ENCODE measurements around the gene SINHCAF. TPM values are rescaled to one million over a fixed set of nuclear protein-coding genes. Genes with fewer than 3 reads are reported as not detected.

Gene SINHCAF
- total and polyA plus RNA-seq, 2 experiments from 2014 or later = 66.2 to 122 TPM

DNA sequence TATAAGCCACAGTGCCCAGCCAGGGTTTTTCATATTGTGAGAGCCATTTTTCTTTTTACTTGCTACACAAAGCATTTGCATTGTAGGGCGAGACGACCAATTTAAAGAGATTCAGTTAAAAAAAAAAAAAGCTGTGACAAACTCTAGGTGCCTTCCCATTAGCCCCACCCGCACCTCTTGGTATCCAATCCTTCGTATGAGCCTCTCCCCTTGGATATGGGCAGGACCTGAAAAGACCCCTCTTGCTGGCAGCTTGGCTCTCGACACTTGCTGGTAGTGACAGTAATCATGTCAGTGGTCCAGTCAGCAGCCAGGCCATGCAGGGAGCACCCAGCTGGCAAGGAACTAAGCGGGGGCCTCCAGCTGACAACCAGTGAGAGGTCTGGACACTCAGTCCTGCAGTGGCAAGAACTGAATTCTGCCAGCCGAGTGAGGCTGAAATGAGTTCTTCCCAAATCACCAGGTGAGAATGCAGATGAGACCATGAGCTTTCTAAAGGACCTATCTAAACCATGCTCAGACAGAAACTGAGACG, 46.5 kb downstream of the SINHCAF start:
- DNase-seq (ENCODE audit: low spot score) = no peak
- no peak overlapping the region for H3K4me3 ChIP-seq
- H3K9me3 ChIP-seq (ENCODE audit: low read depth) = no peaks in the 10 kb centered on the region
- H3K4me1 ChIP-seq (ENCODE audit: insufficient read depth) = no peaks in the 10 kb centered on the region
- no peak overlapping the region for H3K27ac ChIP-seq
- no peak overlapping the region for H3K4me2 ChIP-seq
- H3K36me3 ChIP-seq (replicated peaks; ENCODE audit: insufficient read depth, low read depth) = no peaks in the 10 kb centered on the region
- WGBS (ENCODE audit: low lambda C conversion rate, missing lambda C conversion rate) = 93% methylated on average over 8 of the region's 8 CpGs
- TF ChIP-seq EZH2phosphoT487 (IDR thresholded peaks at IDR 0.05; ENCODE audit: low read depth, severe bottlenecking, unreplicated experiment) = no peak
- TF ChIP-seq, protein P1, sequence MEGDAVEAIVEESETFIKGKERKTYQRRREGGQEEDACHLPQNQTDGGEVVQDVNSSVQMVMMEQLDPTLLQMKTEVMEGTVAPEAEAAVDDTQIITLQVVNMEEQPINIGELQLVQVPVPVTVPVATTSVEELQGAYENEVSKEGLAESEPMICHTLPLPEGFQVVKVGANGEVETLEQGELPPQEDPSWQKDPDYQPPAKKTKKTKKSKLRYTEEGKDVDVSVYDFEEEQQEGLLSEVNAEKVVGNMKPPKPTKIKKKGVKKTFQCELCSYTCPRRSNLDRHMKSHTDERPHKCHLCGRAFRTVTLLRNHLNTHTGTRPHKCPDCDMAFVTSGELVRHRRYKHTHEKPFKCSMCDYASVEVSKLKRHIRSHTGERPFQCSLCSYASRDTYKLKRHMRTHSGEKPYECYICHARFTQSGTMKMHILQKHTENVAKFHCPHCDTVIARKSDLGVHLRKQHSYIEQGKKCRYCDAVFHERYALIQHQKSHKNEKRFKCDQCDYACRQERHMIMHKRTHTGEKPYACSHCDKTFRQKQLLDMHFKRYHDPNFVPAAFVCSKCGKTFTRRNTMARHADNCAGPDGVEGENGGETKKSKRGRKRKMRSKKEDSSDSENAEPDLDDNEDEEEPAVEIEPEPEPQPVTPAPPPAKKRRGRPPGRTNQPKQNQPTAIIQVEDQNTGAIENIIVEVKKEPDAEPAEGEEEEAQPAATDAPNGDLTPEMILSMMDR (IDR thresholded peaks at IDR 0.05; ENCODE audit: poor library complexity) = no peak
- no peak for TF ChIP-seq EZH2 (IDR thresholded peaks at IDR 0.05; ENCODE audit: borderline replicate concordance)
- H2AFZ ChIP-seq = no peak overlapping the region
- no peaks in the 10 kb centered on the region for H3K27me3 ChIP-seq
- no peaks in the 10 kb centered on the region for H3K9me2 ChIP-seq (replicated peaks; ENCODE audit: insufficient read depth)
- H3K79me2 ChIP-seq = no peaks in the 10 kb centered on the region
- H4K20me1 ChIP-seq (ENCODE audit: insufficient read depth, poor library complexity, severe bottlenecking) = no peaks in the 10 kb centered on the region

DNA sequence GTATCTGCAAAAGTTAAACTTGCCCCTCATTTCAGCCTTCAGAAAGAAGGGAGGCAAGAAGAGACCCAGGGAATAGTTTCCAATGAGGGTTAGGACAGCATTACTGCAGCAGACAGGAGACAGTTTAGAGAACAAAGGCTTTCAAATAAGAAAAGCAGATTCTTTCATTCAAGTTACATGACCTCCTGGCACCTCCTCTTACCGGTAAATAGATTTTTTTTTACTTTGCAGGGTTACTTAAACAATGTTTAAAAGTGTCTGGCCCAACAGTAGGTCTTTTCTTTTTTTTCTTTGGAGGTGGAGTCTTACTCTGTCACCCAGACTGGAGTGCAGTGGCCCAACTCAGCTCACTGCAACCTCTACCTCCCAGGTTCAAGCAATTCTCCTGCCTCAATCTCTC, 47.1 kb downstream of the SINHCAF start:
- H4K20me1 ChIP-seq (ENCODE audit: insufficient read depth, poor library complexity, severe bottlenecking) = no peaks in the 10 kb centered on the region
- no peaks in the 10 kb centered on the region for H3K9me2 ChIP-seq (replicated peaks; ENCODE audit: insufficient read depth)
- 57% methylated on average over 1 of the region's 1 CpG for WGBS (ENCODE audit: low lambda C conversion rate, missing lambda C conversion rate)
- H3K9me3 ChIP-seq (ENCODE audit: low read depth) = no peaks in the 10 kb centered on the region
- TF ChIP-seq, protein P1 (IDR thresholded peaks at IDR 0.05; ENCODE audit: poor library complexity) = no peak
- TF ChIP-seq EZH2 (IDR thresholded peaks at IDR 0.05; ENCODE audit: borderline replicate concordance) (no peak), EZH2phosphoT487 (IDR thresholded peaks at IDR 0.05; ENCODE audit: low read depth, severe bottlenecking, unreplicated experiment) (no peak)
- DNase-seq (ENCODE audit: low spot score) = no peak
- H3K4me3 ChIP-seq = no peak overlapping the region
- H3K4me2 ChIP-seq = no peak overlapping the region
- H2AFZ ChIP-seq = no peak overlapping the region
- H3K79me2 ChIP-seq = no peaks in the 10 kb centered on the region
- H3K36me3 ChIP-seq (replicated peaks; ENCODE audit: insufficient read depth, low read depth) = no peaks in the 10 kb centered on the region
- H3K27ac ChIP-seq = no peak overlapping the region
- no peaks in the 10 kb centered on the region for H3K27me3 ChIP-seq
- no peaks in the 10 kb centered on the region for H3K4me1 ChIP-seq (ENCODE audit: insufficient read depth)

DNA sequence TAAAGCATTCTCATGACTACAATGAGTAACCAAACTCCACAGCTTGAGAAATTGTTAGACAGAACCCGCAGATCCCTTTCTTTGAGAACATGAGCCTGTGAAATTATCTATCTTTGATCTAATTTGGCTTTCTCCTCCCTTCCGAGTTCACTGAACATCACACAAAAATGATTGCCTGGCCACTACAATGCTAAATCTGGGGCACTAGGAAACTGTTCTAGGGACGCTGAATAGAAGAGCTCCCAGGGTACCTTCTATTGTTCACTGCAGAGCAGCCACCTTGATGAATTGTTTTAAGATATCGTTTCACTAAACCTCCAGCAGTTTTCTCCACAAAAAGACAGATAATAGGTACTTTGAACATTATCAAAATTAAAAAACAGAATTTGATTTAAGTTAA, 47.5 kb downstream of the SINHCAF start:
- no peak for DNase-seq (ENCODE audit: low spot score)
- Histone ChIP-seq H3K4me2 (no peak overlapping the region), H3K9me3 (ENCODE audit: low read depth) (no peaks in the 10 kb centered on the region), H2AFZ (no peak overlapping the region), H3K79me2 (no peaks in the 10 kb centered on the region), H4K20me1 (ENCODE audit: insufficient read depth, poor library complexity, severe bottlenecking) (no peaks in the 10 kb centered on the region), H3K4me1 (ENCODE audit: insufficient read depth) (no peaks in the 10 kb centered on the region), H3K4me3 (no peak overlapping the region), H3K27ac (no peak overlapping the region), H3K9me2 (replicated peaks; ENCODE audit: insufficient read depth) (no peaks in the 10 kb centered on the region), H3K36me3 (replicated peaks; ENCODE audit: insufficient read depth, low read depth) (no peaks in the 10 kb centered on the region), H3K27me3 (no peaks in the 10 kb centered on the region)
- TF ChIP-seq EZH2phosphoT487 (IDR thresholded peaks at IDR 0.05; ENCODE audit: low read depth, severe bottlenecking, unreplicated experiment) = no peak
- TF ChIP-seq EZH2 (IDR thresholded peaks at IDR 0.05; ENCODE audit: borderline replicate concordance) = no peak
- TF ChIP-seq, protein P1 (IDR thresholded peaks at IDR 0.05; ENCODE audit: poor library complexity) = no peak
- 82% methylated on average over 4 of the region's 4 CpGs for whole genome bisulfite sequencing (ENCODE audit: low lambda C conversion rate, missing lambda C conversion rate)
